NAMALWA (cell line): ENCODE results near the gene LMF1.

Experiments
- DNase-seq: peaks from one replicate; pipeline ENCODE4 v3.0.0-alpha.2; 2015; ENCODE audit warnings: low spot score

The LMF1 gene

DNA sequence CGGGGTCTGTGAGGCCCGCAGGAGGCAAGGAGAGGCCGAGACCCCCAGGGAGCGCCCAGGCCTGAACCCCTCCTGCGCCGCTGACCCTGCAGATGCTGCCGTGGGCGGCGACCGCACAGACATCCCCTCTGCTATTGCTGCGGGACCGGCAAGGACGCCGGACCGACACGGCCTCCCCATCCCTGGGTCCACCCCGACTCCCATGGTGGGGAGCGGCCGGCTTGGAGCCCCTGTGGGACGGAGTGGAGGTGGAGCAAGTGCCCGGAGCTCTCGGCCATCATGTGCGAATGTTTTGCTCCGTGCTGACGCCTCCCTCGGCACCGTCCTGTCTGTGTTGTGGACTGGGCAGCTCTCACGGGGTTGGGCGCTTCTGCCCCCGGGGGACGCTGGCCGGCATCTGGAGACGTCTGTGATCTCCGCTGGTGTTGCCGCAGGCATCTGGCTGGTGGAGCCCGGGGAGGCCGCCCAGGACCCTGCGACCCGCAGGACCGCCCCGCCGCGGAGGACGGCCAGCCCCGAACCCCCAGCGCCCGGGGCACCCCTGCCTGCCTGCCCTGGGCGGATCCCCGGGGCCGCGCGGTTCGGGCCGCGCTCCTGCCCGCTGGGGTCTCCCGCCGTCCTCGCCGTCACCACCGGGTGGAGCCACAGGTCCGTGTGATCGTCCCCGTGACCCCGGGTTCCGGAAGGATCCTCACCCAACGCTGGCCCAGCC, 157.4 kb downstream of the LMF1 start:
- peak; percentile 31 for DNase-seq

DNA sequence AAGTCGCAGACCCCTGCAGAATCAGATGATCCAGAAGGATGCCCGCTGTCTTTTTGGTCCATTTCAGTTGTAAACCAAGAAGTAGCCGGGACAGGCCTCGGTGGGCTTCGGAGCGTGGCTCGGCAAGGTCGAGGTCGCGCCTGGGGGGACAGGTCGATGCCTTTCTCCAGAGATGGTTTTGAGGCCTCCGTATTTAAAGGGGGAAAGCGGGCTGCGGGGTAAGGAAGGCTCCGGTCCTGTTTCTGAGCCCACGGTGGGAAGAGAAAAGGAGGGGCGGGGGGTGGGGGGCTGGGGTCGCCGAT, 162.7 kb downstream of the LMF1 start:
- no peak for DNase-seq

DNA sequence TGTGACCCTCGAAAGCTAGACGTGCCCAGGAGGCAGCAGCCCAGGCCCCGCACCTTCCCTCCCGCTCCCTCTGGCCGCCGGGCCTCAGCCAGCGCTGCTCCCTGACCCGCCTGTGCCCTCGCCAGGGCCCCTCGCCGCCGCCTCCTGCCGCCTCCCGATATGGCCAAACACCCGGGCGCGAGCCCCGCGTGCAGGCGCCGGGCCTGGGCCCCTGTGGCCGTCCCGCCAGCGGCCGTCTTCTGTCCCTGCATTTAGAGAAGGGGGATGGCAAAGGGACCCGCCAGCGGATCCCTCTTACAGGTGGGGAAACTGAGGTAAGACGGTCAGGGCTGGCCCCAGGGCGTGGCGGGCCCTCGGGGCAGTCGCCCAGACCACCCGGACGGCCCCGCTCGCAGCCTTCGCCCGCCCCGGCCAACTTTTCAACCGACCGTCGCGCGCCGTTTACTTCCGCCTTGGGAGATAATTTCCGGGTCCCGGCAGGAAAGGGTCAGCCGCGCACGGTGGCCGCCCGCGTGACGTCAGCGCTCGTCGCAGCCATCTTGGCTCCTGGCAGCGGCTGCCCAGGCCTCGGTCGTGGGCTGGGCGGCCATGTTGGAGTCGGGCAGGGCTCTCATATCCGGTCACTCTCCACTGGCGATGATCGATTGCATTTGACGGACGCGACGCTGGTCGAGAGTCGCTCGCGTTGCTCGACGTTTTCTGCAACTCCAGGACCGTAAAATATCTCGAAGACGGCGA, 163.3 kb downstream of the LMF1 start:
- DNase-seq: peak; percentile 85

DNA sequence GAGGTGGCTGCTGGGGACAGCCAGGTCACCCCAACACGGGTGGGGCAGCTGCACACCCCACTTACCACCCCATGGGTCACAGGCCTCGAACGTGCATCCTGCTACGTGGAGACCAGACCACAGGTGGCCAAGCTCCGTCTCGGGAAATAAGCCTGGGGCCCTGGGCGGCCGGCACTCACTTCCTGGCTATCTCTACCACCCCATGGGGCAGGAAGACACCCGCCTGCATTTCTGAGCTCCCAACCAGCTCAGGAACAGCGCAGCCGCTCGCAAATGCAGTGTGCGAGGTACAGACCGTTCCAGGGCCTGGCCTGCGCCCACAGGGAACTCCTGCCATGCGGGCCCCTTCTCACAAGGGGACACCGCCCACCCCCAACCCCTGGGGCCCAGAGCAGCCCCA, 165.3 kb downstream of the LMF1 start:
- no peak for DNase-seq

DNA sequence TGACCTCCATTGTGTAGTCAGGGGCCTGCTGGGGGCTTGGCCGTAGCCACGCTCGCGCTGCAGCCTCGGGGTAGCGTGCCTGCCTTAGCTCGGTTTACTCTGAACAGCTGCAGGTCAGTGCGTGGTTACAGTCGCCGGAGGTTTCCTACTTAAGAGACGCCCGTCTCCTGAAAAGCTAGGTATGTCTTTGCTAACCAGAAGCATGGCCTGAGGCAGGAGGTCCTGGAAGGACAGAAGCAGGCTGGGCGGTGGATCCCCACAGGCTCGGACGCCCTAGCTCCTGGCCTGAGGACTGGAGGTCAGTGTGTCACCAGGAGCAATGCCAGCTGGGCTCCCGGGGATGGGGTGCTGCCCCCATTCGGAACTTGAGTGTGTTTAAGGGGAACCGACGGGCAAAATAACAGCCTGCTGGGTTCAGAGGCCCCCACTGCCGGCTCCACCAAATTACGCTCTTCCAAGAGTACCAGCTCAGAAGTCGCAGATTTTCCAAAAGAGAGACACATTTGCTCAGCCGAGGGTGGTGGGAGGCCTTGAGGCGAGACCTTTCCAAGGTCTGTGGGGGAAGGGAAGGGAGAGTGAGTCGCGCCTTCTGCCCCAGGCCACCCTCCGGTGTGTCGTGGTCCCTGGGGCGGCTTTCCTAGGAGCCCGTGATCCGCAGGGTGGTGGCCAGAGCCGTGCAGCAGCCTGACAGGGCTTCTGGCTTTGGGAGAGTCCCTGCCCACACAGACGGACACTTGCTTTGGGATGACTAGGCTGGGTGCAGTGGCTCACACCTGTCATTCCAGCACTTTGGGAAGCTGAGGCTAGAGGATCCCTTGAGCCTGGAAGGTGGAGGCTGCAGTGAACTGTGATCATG, 166.4 kb downstream of the LMF1 start:
- DNase-seq: no peak

DNA sequence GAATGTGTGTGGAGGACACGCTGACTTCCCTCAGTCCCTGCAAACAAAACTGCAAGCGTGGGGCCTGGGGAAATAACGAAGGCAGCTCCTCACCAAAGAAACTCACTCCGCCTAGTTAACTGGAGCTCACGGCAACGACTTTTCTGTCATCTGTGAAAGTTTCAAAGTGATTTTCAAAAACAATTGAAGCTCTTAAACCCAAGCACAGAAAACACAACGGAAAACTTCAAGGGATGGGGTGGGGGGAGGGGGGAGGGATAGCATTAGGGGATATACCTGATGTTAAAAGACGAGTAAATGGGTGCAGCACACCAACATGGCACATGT, 167.1 kb downstream of the LMF1 start:
- no peak for DNase-seq
